GM19043 (cell line): ENCODE measurements around the gene PRCC.
A peak's percentile ranks its signal among the peaks of the same experiment; 100 is the strongest.
"Not testable (repeated sequence)": the region's sequence is repeated elsewhere in the genome, so short reads cannot be mapped to it uniquely, and the experiment has no call there.

Experiments
- ATAC-seq: cut with Tn5 transposase; IDR thresholded peaks from one replicate; pipeline ENCODE4 v1.9.1; 2021; ENCODE audit warnings: low read depth; ENCODE audit not compliant: unreplicated experiment

PRCC gene

GRCh38 chr1:156744344-156744743, 23.0 kb upstream of the PRCC start:
- ATAC-seq, result no peak

GRCh38 chr1:156744786-156745419, 22.4 kb upstream of the PRCC start:
- no peak for ATAC-seq

GRCh38 chr1:156745881-156746280, 21.5 kb upstream of the PRCC start:
- no peak for ATAC-seq

GRCh38 chr1:156746406-156746727, 21.0 kb upstream of the PRCC start:
- ATAC-seq, result no peak

GRCh38 chr1:156746728-156747631, 20.4 kb upstream of the PRCC start:
- ATAC-seq, result no peak

- no peak for ATAC-seq
Observed at GRCh38 chr1:156747742-156748669, 19.3 kb upstream of the PRCC start.

- ATAC-seq, result no peak
Observed at GRCh38 chr1:156748670-156749418, 18.5 kb upstream of the PRCC start.

- ATAC-seq, result no peak
Observed at GRCh38 chr1:156749419-156750118, 17.8 kb upstream of the PRCC start.

GRCh38 chr1:156750191-156750672, 17.1 kb upstream of the PRCC start:
- no peak for ATAC-seq

- peak; percentile 13 for ATAC-seq
Observed at GRCh38 chr1:156750711-156751450, 16.5 kb upstream of the PRCC start.

- ATAC-seq, result no peak
Observed at GRCh38 chr1:156751451-156751756, 15.9 kb upstream of the PRCC start, which contains the start of gene HDGF. Gene HDGF, minus strand, starts transcription at chr1:156751675. Its CDS starts 246 bp downstream, at chr1:156751429.

GRCh38 chr1:156751757-156752481, 15.4 kb upstream of the PRCC start:
- peak; percentile 62 for ATAC-seq

- no peak for ATAC-seq
Observed at GRCh38 chr1:156752843-156753482, 14.4 kb upstream of the PRCC start.

GRCh38 chr1:156754219-156754618, 13.1 kb upstream of the PRCC start:
- no peak for ATAC-seq

GRCh38 chr1:156755527-156755950, 11.8 kb upstream of the PRCC start:
- no peak for ATAC-seq

GRCh38 chr1:156756355-156756754, 11.0 kb upstream of the PRCC start:
- no peak for ATAC-seq

- ATAC-seq, result not testable (repeated sequence)
Observed at GRCh38 chr1:156757572-156758253, 9.6 kb upstream of the PRCC start.
